ENCODE data around the gene ZBTB47. TPM values are rescaled to one million over a fixed set of nuclear protein-coding genes. Genes with fewer than 3 reads are reported as not detected.

Gene ZBTB47
- total RNA-seq, 2 experiments from 2014 or later = 1.0 to 1.1 TPM

DNA sequence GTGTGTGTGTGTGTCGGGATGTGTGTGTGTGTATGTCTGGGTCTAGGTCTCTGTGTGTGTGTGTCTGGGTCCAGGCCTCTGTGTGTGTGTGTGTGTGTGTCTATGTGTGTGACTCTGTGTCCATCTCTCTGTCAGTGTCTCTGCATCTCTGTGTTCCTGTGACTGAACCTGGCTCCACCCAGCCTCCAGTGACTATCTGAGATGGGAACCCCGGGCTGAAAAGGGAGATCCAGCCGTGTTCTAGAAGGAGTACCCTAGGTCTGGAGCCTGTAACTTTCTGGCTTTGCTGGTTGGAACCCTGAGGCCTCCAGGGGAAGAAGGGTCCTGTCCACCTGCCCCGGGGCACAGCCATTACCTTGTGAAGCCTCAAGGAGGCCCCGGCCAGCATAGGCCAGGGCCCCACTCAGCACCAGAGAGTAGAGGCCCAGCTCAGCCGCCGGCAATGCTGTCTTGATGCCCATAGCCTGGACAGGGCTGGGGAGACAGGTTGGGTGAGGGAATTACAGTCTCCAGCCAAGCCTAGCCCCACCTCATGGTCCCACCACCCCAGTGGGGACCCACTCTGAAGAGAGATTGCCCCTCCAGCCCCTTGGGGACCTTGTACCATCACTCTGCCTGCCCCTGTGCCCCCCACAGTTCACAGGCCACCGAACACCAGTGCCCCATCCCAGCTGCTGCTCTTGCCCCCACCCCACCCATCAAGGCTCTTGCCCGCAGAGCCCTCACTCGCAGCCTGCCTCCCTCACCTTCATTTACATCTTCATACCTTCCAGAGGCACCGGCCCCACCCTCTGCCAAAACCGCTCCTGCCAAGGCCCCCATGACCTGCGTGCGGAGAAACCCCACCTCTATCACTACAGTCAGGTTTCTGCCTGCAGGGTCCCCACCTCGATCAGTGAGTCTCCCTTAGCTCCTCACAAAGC lies 47.1 kb downstream of the ZBTB47 start:
- CTCF ChIA-PET = interaction anchor here (0.9 kb wide), 1 partner anchor 153 kb away, joined by 3 read pairs; no protein-coding TSS in a partner anchor
- H3K4me1 Mint-ChIP-seq (ENCODE audit: low read depth) = peaks cover 6% of the 10 kb centered on the region
- no peaks in the 10 kb centered on the region for H3K36me3 Mint-ChIP-seq
- DNase-seq = no peak
- H3K27ac Mint-ChIP-seq = peak overlapping the region; percentile 34
- no peaks in the 10 kb centered on the region for H3K9me3 Mint-ChIP-seq
- no peak overlapping the region for H3K4me3 Mint-ChIP-seq
- intact Hi-C loops (cut with micrococcal nuclease) = no loop called here
- H3K27me3 Mint-ChIP-seq = no peaks in the 10 kb centered on the region
- POLR2A ChIA-PET = no interaction called here

DNA sequence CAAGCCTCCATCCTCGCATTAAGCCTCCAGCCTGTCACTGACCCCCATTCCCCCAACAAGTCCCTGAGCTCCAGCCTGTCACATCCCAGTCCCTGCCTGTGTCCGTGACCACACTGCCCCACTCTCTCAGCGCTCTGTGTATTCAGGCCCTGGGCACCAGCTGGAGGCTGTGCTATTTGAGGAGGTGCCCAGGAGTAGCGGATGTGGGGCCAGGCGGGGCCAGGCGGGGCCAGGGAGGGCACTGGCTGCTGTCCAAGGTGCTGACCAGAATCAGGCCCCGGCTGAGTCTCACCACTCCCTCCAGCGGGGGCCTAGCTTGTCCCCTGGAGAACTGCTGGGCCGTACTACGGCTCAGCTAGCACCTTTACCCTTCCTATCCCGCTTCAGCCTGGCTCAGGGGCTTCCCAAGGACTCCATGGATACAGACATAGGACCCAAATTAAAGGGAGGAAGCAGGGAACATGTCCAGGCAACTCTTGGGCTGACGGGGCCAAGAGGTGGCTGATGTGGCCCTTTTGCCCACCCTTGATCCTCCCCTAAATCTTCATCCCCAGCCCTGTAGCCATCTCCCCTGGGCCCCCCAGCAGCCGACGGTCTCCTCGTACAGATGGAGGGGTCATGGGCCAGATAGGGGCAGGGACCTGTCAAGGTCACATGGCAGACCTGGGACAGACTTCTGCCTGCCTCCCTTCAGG lies 48.0 kb downstream of the ZBTB47 start:
- H3K27me3 Mint-ChIP-seq = no peaks in the 10 kb centered on the region
- H3K27ac Mint-ChIP-seq = peak overlapping the region; percentile 34
- H3K4me3 Mint-ChIP-seq = no peak overlapping the region
- no peaks in the 10 kb centered on the region for H3K9me3 Mint-ChIP-seq
- ChIA-PET POLR2A (interaction anchor here (0.6 kb wide), 1 partner anchor 36 kb away, joined by 3 read pairs; no protein-coding TSS in a partner anchor), CTCF (interaction anchor here (0.9 kb wide), 1 partner anchor 154 kb away, joined by 3 read pairs; no protein-coding TSS in a partner anchor)
- intact Hi-C loops (cut with micrococcal nuclease) = no loop called here
- peaks cover 6% of the 10 kb centered on the region for H3K4me1 Mint-ChIP-seq (ENCODE audit: low read depth)
- DNase-seq = peak; percentile 75
- H3K36me3 Mint-ChIP-seq = no peaks in the 10 kb centered on the region

DNA sequence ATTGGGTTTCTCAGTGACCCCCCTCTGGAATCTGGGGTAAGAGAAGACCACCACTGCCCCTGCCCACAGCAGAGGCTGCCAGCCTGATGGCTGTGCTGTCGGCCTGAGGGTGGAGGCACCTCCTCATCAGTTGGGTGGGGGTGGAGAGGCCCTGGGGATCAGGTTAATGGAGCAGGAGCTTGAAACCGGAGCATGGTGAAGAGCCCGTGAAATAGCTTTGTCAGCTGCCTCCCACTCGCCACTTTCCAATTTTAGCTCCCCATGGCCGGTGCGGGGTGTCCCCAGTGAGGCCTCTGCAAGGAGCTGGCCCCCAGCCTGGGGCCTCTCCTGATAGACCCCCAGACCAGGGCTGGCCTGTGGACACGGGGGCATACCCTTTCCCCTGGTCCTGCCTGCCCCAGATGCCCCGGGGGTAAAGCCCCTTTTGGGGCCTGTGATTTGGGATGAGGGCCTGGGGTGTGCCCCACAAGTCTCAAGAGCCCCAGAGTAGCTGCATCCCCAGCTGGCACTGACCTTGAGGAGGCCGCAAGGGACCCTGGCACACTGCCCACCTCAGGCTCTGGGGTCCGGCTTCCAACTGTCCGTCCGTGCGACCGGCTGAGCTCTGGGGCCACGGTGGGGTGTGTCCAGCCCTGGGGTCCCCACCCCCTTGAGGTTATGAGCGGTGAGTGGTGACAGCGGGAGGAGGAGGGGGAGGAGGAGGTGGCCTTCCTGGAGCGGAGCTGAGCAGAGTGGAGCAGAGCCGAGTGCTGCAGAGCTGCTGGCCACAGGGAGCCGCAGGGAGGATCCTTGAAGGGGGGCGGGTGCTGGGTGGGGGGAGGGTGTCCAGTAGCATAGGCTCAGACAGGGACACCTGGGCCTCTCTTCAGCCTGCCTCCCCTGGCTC lies 48.8 kb downstream of the ZBTB47 start, which contains the start of gene HHATL:
Gene HHATL (minus strand): TSS at position 733 of the 886 bp plus-strand sequence. CDS start 1,972 bp downstream, outside the sequence.
- CTCF ChIA-PET = interaction anchor here (0.9 kb wide), 1 partner anchor 154 kb away, joined by 3 read pairs; no protein-coding TSS in a partner anchor

DNA sequence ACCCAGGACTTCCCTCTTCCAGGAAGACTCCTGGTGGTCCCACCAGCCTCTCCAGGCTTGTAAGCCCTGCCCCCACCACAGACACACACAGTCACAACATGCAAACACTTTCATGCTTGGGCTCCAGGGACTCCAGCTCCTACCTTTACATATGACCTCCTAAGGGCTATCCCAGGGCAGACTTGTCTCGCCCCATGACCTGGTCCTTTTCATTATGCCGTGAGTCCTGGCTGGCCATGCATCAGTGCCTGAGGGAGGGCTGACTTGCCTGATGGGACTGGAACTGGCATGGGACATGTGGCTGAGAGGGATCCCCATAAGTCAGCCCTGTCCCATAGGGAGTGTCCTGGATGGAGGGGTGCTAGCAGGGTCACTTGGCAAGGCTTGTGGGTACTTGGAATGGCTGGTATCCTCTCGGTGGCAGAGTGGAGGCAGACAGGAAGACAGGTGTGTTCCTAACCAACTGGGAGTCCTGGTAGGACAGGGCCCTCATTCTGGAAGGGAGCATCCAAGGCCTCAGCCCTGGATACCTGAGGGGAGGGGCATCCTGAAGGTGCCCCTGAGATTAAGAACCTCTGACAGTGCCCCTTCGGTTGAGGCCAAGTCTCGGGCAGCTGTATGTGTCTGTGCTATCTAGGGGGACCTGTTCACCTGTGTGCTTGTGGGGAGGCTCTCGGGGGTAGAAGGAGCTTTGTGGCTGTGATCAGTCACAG lies 49.6 kb downstream of the ZBTB47 start:
- H3K4me1 Mint-ChIP-seq (ENCODE audit: low read depth) = peaks cover 6% of the 10 kb centered on the region

More for the DNA sequence above, 48.8 kb downstream of the ZBTB47 start, which contains the start of gene HHATL:
- peaks cover 6% of the 10 kb centered on the region for H3K4me1 Mint-ChIP-seq (ENCODE audit: low read depth)
- DNase-seq = no peak
- intact Hi-C loops (cut with micrococcal nuclease) = no loop called here
- no peak within 1 kb of the TSS for H3K4me3 Mint-ChIP-seq
- no peaks in the 10 kb centered on the region for H3K36me3 Mint-ChIP-seq
- H3K9me3 Mint-ChIP-seq = no peaks in the 10 kb centered on the region
- H3K27ac Mint-ChIP-seq = no peak within 1 kb of the TSS
- H3K27me3 Mint-ChIP-seq = no peaks in the 10 kb centered on the region
- POLR2A ChIA-PET = interaction anchor here (0.9 kb wide), 1 partner anchor 50 kb away, joined by 3 read pairs; no protein-coding TSS in a partner anchor

GRCh38 chr3:42703695-42704025 lies 50.2 kb downstream of the ZBTB47 start:
- intact Hi-C loops (cut with micrococcal nuclease) = no loop called here
- CTCF ChIA-PET = no interaction called here
- peaks cover 2% of the 10 kb centered on the region for H3K4me1 Mint-ChIP-seq (ENCODE audit: low read depth)
- POLR2A ChIA-PET = no interaction called here
- H3K27me3 Mint-ChIP-seq = no peaks in the 10 kb centered on the region
- H3K27ac Mint-ChIP-seq = no peak overlapping the region
- H3K36me3 Mint-ChIP-seq = no peaks in the 10 kb centered on the region
- no peaks in the 10 kb centered on the region for H3K9me3 Mint-ChIP-seq
- no peak overlapping the region for H3K4me3 Mint-ChIP-seq
- DNase-seq = no peak

More for the DNA sequence above, 49.6 kb downstream of the ZBTB47 start:
- Mint-ChIP-seq H3K27me3 (no peaks in the 10 kb centered on the region), H3K9me3 (no peaks in the 10 kb centered on the region), H3K27ac (no peak overlapping the region), H3K4me3 (no peak overlapping the region), H3K36me3 (no peaks in the 10 kb centered on the region)
- POLR2A ChIA-PET = interaction anchor here (0.9 kb wide), 1 partner anchor 51 kb away, joined by 3 read pairs; no protein-coding TSS in a partner anchor
- CTCF ChIA-PET = no interaction called here
- intact Hi-C loops (cut with micrococcal nuclease) = no loop called here
- no peak for DNase-seq

- H3K9me3 Mint-ChIP-seq = no peaks in the 10 kb centered on the region
- no peaks in the 10 kb centered on the region for H3K36me3 Mint-ChIP-seq
- no peak overlapping the region for H3K4me3 Mint-ChIP-seq
- intact Hi-C loops (cut with micrococcal nuclease) = no loop called here
- ChIA-PET POLR2A (no interaction called here), CTCF (interaction anchor here (0.6 kb wide), 1 partner anchor 133 kb away, joined by 4 read pairs; no protein-coding TSS in a partner anchor)
- H3K27me3 Mint-ChIP-seq = no peaks in the 10 kb centered on the region
- H3K4me1 Mint-ChIP-seq (ENCODE audit: low read depth) = no peaks in the 10 kb centered on the region
- H3K27ac Mint-ChIP-seq = no peak overlapping the region
- DNase-seq = no peak
Measured at GRCh38 chr3:42704136-42704841, 50.8 kb downstream of the ZBTB47 start.

DNA sequence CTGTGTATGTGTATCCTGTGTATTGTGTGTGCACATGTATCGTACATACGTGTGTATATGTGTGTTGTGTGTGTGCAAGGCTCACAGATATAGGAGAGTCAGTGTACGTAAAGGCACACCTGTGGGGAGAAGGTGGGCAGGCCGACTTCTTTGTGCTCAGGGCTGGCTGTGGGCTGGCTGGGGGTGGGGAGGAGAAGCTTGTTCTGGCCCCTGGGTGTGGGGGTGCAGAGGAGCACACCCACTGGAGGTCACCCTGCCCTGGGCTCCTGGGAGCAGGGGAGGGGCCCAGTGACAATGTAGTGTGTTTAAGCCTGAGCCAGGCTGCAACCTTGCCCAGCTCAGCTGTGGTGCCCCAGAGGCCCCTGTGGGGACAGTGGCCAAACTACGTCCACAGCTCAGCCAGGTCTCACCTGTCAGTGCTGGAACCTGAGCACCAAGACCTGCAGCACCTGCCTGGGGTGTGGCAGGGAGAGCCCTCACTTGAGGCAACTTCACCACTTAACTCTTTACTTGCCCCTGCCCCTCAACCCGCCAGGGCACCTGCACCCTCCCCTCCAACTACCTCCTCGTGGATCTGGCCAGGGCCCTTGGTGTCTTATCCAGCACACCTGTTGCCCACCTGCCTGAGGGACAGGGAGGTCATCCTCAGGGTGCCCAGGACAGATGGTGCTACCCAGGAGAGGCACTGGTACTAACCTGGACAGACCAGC lies 51.7 kb downstream of the ZBTB47 start:
- DNase-seq = no peak
- Mint-ChIP-seq H3K4me1 (ENCODE audit: low read depth) (no peaks in the 10 kb centered on the region), H3K36me3 (no peaks in the 10 kb centered on the region), H3K27me3 (no peaks in the 10 kb centered on the region), H3K9me3 (no peaks in the 10 kb centered on the region), H3K4me3 (no peak overlapping the region), H3K27ac (no peak overlapping the region)
- CTCF ChIA-PET = no interaction called here
- POLR2A ChIA-PET = no interaction called here
- intact Hi-C loops (cut with micrococcal nuclease) = no loop called here

- no peak for DNase-seq
- H3K27ac Mint-ChIP-seq = no peak overlapping the region
- ChIA-PET CTCF (interaction anchor here (1.0 kb wide), 1 partner anchor 38 kb away, joined by 3 read pairs; no protein-coding TSS in a partner anchor), POLR2A (no interaction called here)
- H3K27me3 Mint-ChIP-seq = no peaks in the 10 kb centered on the region
- H3K4me3 Mint-ChIP-seq = no peak overlapping the region
- no peaks in the 10 kb centered on the region for H3K36me3 Mint-ChIP-seq
- intact Hi-C loops (cut with micrococcal nuclease) = no loop called here
- H3K9me3 Mint-ChIP-seq = no peaks in the 10 kb centered on the region
- H3K4me1 Mint-ChIP-seq (ENCODE audit: low read depth) = no peaks in the 10 kb centered on the region
Measured at GRCh38 chr3:42705962-42706585, 52.6 kb downstream of the ZBTB47 start.

DNA sequence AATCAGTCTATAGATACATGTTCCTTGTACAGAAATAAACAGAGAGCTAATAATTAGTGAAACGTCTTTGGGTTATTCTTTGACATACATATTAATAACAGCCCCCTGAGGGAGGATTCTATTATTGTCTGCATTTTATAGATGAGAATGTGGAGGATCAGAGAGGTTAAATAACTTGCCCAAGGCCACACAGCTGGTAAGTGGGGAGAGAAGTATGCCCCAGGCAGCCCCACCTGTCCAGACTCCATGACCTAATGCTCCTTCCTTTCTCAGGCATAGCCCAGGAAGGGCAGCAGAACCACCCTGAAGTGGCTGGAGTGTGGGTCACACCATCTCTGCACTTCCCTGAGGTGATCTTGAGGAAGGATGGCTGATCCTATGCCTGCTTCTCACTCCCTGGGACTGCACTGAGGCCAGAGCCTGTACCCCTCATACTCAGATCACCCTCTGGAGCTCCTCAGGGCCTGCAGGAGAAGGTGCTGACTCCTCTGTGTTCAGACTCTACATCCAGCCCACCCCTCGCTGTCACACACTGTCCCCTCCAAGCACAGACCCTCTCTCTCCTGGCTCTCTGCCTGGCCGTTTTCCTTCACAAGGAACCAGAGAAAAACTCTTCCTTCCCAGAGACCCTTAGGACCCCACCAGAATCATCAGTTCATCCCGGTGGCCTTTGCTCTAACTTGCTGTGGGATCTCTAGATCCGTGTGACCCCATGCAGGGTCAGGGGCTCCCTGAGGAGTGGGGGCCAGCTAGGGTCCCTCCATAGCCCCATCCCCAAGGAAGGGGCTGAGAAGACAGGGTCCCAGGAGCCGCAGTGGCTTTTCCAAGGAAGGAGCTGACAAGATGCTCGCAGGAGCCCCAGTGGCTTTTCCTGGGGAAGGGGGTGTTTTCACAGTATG lies 53.5 kb downstream of the ZBTB47 start:
- Mint-ChIP-seq H3K4me1 (ENCODE audit: low read depth) (no peaks in the 10 kb centered on the region), H3K36me3 (no peaks in the 10 kb centered on the region), H3K27me3 (no peaks in the 10 kb centered on the region), H3K27ac (no peak overlapping the region), H3K9me3 (no peaks in the 10 kb centered on the region), H3K4me3 (no peak overlapping the region)
- POLR2A ChIA-PET = no interaction called here
- CTCF ChIA-PET = interaction anchor here (1.0 kb wide), 1 partner anchor 37 kb away, joined by 3 read pairs; no protein-coding TSS in a partner anchor
- DNase-seq = no peak
- intact Hi-C loops (cut with micrococcal nuclease) = no loop called here
